HL-60 (cell line): Measurements from ENCODE around the gene MAP3K20.
"Not testable (repeated sequence)": the region's sequence is repeated elsewhere in the genome, so short reads cannot be mapped to it uniquely, and the experiment has no call there.

Experiments used
- DNase-seq, 2 experiments: peaks; one replicate each; pipeline ENCODE4 v3.0.0-alpha.2; 2010 to 2020; ENCODE audit warnings: low read depth in 1 of 2, low spot score in 1 of 2
- H3K27ac ChIP-seq: fragments of 250-450 bp; sonication (Bioruptor Pico); replicated peaks from 2 replicates; pipeline ENCODE4 v1.5.1; 2020; ENCODE audit warnings: mild to moderate bottlenecking, moderate library complexity
- H3K27me3 ChIP-seq: fragments of 250-450 bp; sonication (Bioruptor Pico); 2 replicates; pipeline ENCODE4 v1.5.1; 2021; ENCODE audit warnings: mild to moderate bottlenecking, moderate library complexity; ENCODE audit not compliant: insufficient read depth, poor library complexity, severe bottlenecking
- H3K4me3 ChIP-seq: replicated peaks from 2 replicates; pipeline ENCODE4 v1.5.1; 2011; ENCODE audit warnings: mild to moderate bottlenecking, control low read depth, low read length; ENCODE audit not compliant: insufficient read depth
- GABPA ChIP-seq: IDR thresholded peaks from 2 replicates; pipeline ENCODE4 v1.6.1; 2012; ENCODE audit warnings: low read depth
- POLR2AphosphoS5 ChIP-seq: IDR thresholded peaks from 2 replicates; pipeline ENCODE4 v1.6.1; 2012; ENCODE audit warnings: low read depth
- SPI1 ChIP-seq: IDR thresholded peaks from 2 replicates; pipeline ENCODE4 v1.6.1; 2012; ENCODE audit warnings: low read depth, mild to moderate bottlenecking, borderline replicate concordance
- TF ChIP-seq, protein P1 (sequence below): IDR thresholded peaks from 2 replicates; pipeline ENCODE4 v1.6.1; 2012; ENCODE audit warnings: low read depth; ENCODE audit not compliant: insufficient replicate concordance
- TF ChIP-seq, protein P2 (sequence below): IDR thresholded peaks from one replicate; pipeline ENCODE4 v1.5.1; 2011; ENCODE audit warnings: low read length, control low read depth, inconsistent platforms; ENCODE audit not compliant: insufficient read depth

Gene MAP3K20

DNA sequence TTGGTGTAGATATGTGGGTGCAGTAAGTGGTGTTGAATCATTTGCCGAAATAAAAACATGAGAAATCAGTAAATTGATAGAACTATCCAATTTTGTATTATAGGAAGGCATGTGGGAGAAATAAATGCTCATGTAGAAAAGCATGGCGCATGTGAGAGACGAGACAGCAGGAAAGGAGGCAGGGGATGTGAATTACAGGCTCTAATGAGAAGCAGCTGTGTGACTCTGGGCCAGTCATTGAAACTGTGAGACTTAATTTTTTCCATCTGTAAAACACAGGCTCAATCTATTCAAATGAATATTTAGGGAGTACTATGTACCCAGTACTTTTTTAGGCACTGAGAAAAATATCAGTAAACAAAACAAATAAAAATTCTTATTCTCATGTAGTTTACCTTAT, 42.6 kb upstream of the MAP3K20 start:
- DNase-seq: no peak

DNA sequence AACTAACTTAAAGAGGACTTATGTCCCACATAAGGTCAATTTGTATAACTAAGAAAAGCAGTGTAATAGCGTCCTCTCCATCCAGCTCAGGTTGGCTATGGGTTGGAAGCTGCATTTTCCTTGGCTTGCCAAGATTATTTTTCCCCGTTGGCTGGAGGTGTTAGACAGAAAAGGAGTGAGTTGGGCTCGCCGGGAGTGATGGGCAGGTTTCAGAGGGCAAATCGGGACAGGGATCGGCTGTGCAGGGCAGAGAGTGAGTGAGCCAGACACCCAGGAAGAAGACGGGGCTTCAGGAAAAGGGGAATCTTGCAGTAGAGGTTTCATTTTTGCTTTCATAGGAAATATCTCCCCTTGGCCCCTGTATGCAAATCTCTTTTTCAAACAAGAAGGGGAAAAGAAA, 41.5 kb upstream of the MAP3K20 start:
- no peak for DNase-seq
- Histone ChIP-seq H3K4me3 (no peak overlapping the region), H3K27ac (no peak overlapping the region), H3K27me3 (no peaks in the 10 kb centered on the region)
- TF ChIP-seq, protein P1, sequence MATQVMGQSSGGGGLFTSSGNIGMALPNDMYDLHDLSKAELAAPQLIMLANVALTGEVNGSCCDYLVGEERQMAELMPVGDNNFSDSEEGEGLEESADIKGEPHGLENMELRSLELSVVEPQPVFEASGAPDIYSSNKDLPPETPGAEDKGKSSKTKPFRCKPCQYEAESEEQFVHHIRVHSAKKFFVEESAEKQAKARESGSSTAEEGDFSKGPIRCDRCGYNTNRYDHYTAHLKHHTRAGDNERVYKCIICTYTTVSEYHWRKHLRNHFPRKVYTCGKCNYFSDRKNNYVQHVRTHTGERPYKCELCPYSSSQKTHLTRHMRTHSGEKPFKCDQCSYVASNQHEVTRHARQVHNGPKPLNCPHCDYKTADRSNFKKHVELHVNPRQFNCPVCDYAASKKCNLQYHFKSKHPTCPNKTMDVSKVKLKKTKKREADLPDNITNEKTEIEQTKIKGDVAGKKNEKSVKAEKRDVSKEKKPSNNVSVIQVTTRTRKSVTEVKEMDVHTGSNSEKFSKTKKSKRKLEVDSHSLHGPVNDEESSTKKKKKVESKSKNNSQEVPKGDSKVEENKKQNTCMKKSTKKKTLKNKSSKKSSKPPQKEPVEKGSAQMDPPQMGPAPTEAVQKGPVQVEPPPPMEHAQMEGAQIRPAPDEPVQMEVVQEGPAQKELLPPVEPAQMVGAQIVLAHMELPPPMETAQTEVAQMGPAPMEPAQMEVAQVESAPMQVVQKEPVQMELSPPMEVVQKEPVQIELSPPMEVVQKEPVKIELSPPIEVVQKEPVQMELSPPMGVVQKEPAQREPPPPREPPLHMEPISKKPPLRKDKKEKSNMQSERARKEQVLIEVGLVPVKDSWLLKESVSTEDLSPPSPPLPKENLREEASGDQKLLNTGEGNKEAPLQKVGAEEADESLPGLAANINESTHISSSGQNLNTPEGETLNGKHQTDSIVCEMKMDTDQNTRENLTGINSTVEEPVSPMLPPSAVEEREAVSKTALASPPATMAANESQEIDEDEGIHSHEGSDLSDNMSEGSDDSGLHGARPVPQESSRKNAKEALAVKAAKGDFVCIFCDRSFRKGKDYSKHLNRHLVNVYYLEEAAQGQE: no peak
- TF ChIP-seq, protein P2, sequence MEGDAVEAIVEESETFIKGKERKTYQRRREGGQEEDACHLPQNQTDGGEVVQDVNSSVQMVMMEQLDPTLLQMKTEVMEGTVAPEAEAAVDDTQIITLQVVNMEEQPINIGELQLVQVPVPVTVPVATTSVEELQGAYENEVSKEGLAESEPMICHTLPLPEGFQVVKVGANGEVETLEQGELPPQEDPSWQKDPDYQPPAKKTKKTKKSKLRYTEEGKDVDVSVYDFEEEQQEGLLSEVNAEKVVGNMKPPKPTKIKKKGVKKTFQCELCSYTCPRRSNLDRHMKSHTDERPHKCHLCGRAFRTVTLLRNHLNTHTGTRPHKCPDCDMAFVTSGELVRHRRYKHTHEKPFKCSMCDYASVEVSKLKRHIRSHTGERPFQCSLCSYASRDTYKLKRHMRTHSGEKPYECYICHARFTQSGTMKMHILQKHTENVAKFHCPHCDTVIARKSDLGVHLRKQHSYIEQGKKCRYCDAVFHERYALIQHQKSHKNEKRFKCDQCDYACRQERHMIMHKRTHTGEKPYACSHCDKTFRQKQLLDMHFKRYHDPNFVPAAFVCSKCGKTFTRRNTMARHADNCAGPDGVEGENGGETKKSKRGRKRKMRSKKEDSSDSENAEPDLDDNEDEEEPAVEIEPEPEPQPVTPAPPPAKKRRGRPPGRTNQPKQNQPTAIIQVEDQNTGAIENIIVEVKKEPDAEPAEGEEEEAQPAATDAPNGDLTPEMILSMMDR: no peak
- TF ChIP-seq SPI1: no peak
- TF ChIP-seq POLR2AphosphoS5: no peak
- no peak for TF ChIP-seq GABPA

More for the DNA sequence above, 42.6 kb upstream of the MAP3K20 start:
- Histone ChIP-seq H3K27me3 (no peaks in the 10 kb centered on the region), H3K27ac (no peak overlapping the region), H3K4me3 (no peak overlapping the region)
- TF ChIP-seq, protein P1: no peak
- TF ChIP-seq, protein P2: no peak
- TF ChIP-seq POLR2AphosphoS5: no peak
- no peak for TF ChIP-seq SPI1
- no peak for TF ChIP-seq GABPA

DNA sequence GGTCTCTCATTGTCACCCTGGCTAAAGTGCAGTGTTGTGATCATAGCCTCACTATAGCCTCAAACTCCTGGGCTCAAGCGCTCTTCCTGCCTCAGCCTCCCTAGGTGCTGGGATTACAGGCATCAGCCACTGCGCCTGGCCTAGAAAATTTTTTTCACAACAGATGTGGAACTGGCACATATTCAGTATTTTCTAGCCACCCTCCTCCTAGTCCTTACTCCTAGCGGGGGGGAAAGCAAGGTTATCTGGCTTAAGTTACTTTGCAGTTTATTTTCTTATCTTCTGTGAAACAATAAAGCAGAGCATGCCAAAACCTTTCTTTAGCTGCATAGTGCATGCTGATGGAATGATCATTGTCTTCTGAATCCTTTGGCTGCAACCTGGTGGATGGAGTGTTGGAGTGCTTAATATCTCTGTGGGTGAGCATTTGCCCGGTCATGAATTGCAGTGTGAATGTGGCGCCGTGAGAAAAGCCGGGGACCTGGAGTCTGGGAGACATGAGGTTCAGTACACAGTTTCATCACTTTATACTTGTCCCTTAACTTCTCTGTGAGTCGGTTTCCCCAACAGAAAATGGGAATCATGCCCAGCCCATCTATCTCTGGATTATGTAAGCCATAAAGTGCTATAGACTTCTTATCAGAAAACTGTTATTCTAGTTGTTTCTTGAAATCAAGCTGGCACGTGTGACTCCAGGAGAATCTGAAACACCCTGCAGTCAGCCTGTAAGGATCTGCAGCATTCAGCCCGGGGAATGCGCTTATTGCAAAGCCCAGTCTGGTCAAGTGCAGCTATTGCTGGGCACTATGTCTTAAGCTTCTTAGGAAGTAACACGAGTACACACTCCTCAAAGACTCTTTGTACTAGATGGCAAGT, 38.2 kb upstream of the MAP3K20 start:
- no peak for DNase-seq

DNA sequence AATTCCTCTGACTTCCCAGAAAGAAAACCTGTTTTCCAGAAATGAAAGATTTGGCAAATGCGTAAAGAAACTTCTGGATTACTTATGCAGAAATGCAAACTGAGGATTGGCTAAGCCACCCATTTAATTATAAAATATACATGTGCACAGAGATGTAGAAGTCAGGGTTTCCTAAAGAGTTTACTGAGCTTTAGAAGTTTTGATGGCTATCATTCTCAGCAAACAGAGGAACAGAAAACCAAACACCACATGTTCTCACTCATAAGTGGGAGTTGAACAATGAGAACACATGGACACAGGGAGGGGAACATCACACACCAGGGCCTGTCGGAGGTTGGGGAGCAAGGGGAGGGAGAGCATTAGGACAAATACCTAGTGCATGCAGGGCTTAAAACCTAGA, 37.4 kb upstream of the MAP3K20 start:
- H3K27me3 ChIP-seq, H3K4me3 ChIP-seq, H3K27ac ChIP-seq, DNase-seq: not testable (repeated sequence)

More for the DNA sequence above, 38.2 kb upstream of the MAP3K20 start:
- no peaks in the 10 kb centered on the region for H3K27me3 ChIP-seq
- H3K4me3 ChIP-seq: no peak overlapping the region
- TF ChIP-seq SPI1: no peak
- TF ChIP-seq, protein P1: no peak
- TF ChIP-seq, protein P2: no peak
- no peak for TF ChIP-seq GABPA
- no peak for TF ChIP-seq POLR2AphosphoS5
- H3K27ac ChIP-seq: no peak overlapping the region
